Spleen (tissue), 3 donors: ENCODE measurements around the gene ZDHHC24.

Source experiments
- POLR2A ChIP-seq, 3 donors: fragments of 450-650 bp; IDR thresholded peaks; one replicate each; pipeline ENCODE4 v1.5.1; 2017; ENCODE audit warnings: antibody characterized with exemption in 3 of 3, mild to moderate bottlenecking in 1 of 3
- POLR2AphosphoS5 ChIP-seq, 3 donors: sonication (generic); formaldehyde crosslinking; IDR thresholded peaks; one replicate each; pipeline ENCODE4 v1.5.1; 2017; ENCODE audit warnings: antibody characterized with exemption in 3 of 3

- no peak for TF ChIP-seq POLR2A (IDR thresholded peaks at IDR 0.05)
- peak in 1 of 3 donors; percentile 34 for TF ChIP-seq POLR2AphosphoS5 (IDR thresholded peaks at IDR 0.05)
Observed at GRCh38 chr11:66559142-66559865, 13.5 kb upstream of the ZDHHC24 start.
